OCI-LY1 (cell line): ENCODE results near the gene THRAP3.

Experiments used
- H2AFZ ChIP-seq: fragments of 200-600 bp; sonication (generic), shearing (Covaris generic); 2 replicates; pipeline ENCODE4 v1.6.0; 2014; ENCODE audit warnings: antibody characterized with exemption, mild to moderate bottlenecking, low read length
- H3F3A ChIP-seq: fragments of 200-600 bp; sonication (generic), shearing (Covaris generic); 2 replicates; pipeline ENCODE4 v1.6.0; 2014; ENCODE audit warnings: mild to moderate bottlenecking, antibody characterized with exemption, low read length, moderate library complexity; ENCODE audit not compliant: insufficient read depth
- H3K27ac ChIP-seq: fragments of 200-600 bp; sonication (generic); 2 replicates; pipeline ENCODE4 v1.5.1; 2014; ENCODE audit warnings: low read length, mixed run types, mild to moderate bottlenecking, low read depth; ENCODE audit not compliant: poor library complexity, severe bottlenecking
- H3K27me3 ChIP-seq: fragments of 200-600 bp; sonication (generic); 2 replicates; pipeline ENCODE4 v1.6.0; 2014; ENCODE audit warnings: antibody characterized with exemption, mild to moderate bottlenecking, low read length, moderate library complexity; ENCODE audit not compliant: insufficient read depth
- H3K36me3 ChIP-seq: fragments of 200-600 bp; sonication (generic); 2 replicates; pipeline ENCODE4 v1.6.1; 2014; ENCODE audit warnings: mild to moderate bottlenecking, antibody characterized with exemption, low read length, moderate library complexity, mixed read lengths; ENCODE audit not compliant: insufficient read depth
- H3K4me1 ChIP-seq: fragments of 200-600 bp; sonication (generic); 2 replicates; pipeline ENCODE4 v1.5.1; 2014; ENCODE audit warnings: mild to moderate bottlenecking, low read length, moderate library complexity; ENCODE audit not compliant: insufficient read depth, severe bottlenecking
- H3K4me2 ChIP-seq: fragments of 200-600 bp; sonication (generic), shearing (Covaris generic); 2 replicates; pipeline ENCODE4 v1.6.1; 2014; ENCODE audit warnings: low read length
- H3K4me3 ChIP-seq: fragments of 200-600 bp; sonication (generic); 2 replicates; pipeline ENCODE4 v1.5.1; 2014; ENCODE audit warnings: low read length, low read depth, mild to moderate bottlenecking, mixed read lengths; ENCODE audit not compliant: poor library complexity, severe bottlenecking
- H3K79me2 ChIP-seq: fragments of 200-600 bp; shearing (Covaris generic); 2 replicates; pipeline ENCODE4 v1.6.1; 2016; ENCODE audit warnings: mixed run types, low read length, mixed read lengths; ENCODE audit not compliant: insufficient read depth
- H3K9ac ChIP-seq: fragments of 200-600 bp; sonication (generic), shearing (Covaris generic); 2 replicates; pipeline ENCODE4 v1.6.1; 2014; ENCODE audit warnings: mild to moderate bottlenecking, low read length, mixed read lengths
- H3K9me2 ChIP-seq: fragments of 200-600 bp; sonication (generic), shearing (Covaris generic); 2 replicates; pipeline ENCODE4 v1.6.1; 2014; ENCODE audit warnings: low read depth, mild to moderate bottlenecking, low read length, mixed read lengths
- H3K9me3 ChIP-seq: fragments of 200-600 bp; shearing (Covaris generic); 2 replicates; pipeline ENCODE4 v1.6.1; 2014; ENCODE audit warnings: low read length, mixed read lengths
- H4K20me1 ChIP-seq: fragments of 200-600 bp; sonication (generic), shearing (Covaris generic); 2 replicates; pipeline ENCODE4 v1.6.0; 2016; ENCODE audit warnings: mild to moderate bottlenecking, low read length; ENCODE audit not compliant: insufficient read depth
- CTCF ChIP-seq: fragments of 200-600 bp; sonication (generic), shearing (Covaris generic); IDR thresholded peaks from 2 replicates; pipeline ENCODE4 v1.5.1; 2017; ENCODE audit warnings: mild to moderate bottlenecking, antibody characterized with exemption, low read length, moderate library complexity, mixed read lengths
- EZH2 ChIP-seq: fragments of 200-600 bp; sonication (generic), shearing (Covaris generic); IDR thresholded peaks from 2 replicates; pipeline ENCODE4 v1.8.0; 2017; ENCODE audit warnings: borderline replicate concordance, mixed run types, mild to moderate bottlenecking, antibody characterized with exemption, low read length, moderate library complexity, mixed read lengths

THRAP3 gene

DNA sequence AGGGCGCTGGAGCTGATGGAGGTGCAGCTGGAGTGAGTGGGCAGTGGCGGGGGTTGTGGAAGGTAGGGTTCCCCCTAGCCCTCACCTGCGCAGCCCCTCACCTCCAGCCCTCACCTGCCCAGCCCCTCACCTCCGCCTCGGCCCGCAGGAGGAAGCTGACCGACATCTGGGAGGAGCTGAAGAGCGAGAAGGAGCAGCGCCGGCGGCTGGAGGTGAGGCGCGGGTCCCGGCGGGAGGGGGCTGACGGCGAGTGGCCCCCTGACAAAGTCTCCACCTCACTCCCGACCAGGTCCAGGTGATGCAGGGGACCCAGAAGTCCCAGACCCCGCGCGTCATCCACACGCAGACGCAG, 96.5 kb downstream of the THRAP3 start:
- no peak for TF ChIP-seq CTCF
- no peak for TF ChIP-seq EZH2
- H3K9ac ChIP-seq: no peak overlapping the region; the same call in 1 of the 2 replicates
- H3K4me2 ChIP-seq: peak overlapping the region; percentile 56; the same call in 1 of the 2 replicates

GRCh38 chr1:36321119-36321951, 97.1 kb downstream of the THRAP3 start:
- Histone ChIP-seq H3K79me2 (no peaks in the 10 kb centered on the region), H3K27ac (no peak overlapping the region), H2AFZ (no peak overlapping the region), H3K4me3 (peak overlapping the region; percentile 45), H4K20me1 (no peaks in the 10 kb centered on the region), H3K4me1 (peaks cover 35% of the 10 kb centered on the region), H3K9me3 (no peaks in the 10 kb centered on the region), H3K36me3 (0 out of 2 replicates have a peak, but pooled peaks cover 7% of the 10 kb centered on the region), H3K27me3 (no peaks in the 10 kb centered on the region; the same call in 1 of the 2 replicates), H3K4me2 (peak overlapping the region; percentile 56), H3K9me2 (no peaks in the 10 kb centered on the region), H3F3A (no peaks in the 10 kb centered on the region), H3K9ac (no peak overlapping the region; the same call in 1 of the 2 replicates)
- TF ChIP-seq EZH2 (no peak), CTCF (no peak)

More for the DNA sequence above, 96.5 kb downstream of the THRAP3 start:
- Histone ChIP-seq H2AFZ (no peak overlapping the region), H3K27ac (no peak overlapping the region), H3K9me2 (no peaks in the 10 kb centered on the region), H3K4me1 (peaks cover 35% of the 10 kb centered on the region), H3F3A (no peaks in the 10 kb centered on the region), H3K27me3 (no peaks in the 10 kb centered on the region; the same call in 1 of the 2 replicates), H3K9me3 (no peaks in the 10 kb centered on the region), H3K4me3 (peak overlapping the region; percentile 45), H3K79me2 (no peaks in the 10 kb centered on the region), H4K20me1 (no peaks in the 10 kb centered on the region), H3K36me3 (peaks cover 10% of the 10 kb centered on the region; the same call in 1 of the 2 replicates)

- no peaks in the 10 kb centered on the region for H3F3A ChIP-seq
- peak overlapping the region; percentile 51 for H3K4me3 ChIP-seq
- no peaks in the 10 kb centered on the region for H4K20me1 ChIP-seq
- H3K4me2 ChIP-seq: peak overlapping the region; percentile 61; the same call in 1 of the 2 replicates
- no peaks in the 10 kb centered on the region; the same call in 1 of the 2 replicates for H3K27me3 ChIP-seq
- H3K36me3 ChIP-seq: 0 out of 2 replicates have a peak, but pooled peaks cover 7% of the 10 kb centered on the region
- H2AFZ ChIP-seq: no peak overlapping the region
- peaks cover 35% of the 10 kb centered on the region for H3K4me1 ChIP-seq
- H3K9ac ChIP-seq: no peak overlapping the region; the same call in 1 of the 2 replicates
- no peaks in the 10 kb centered on the region for H3K9me2 ChIP-seq
- no peak overlapping the region for H3K27ac ChIP-seq
- no peaks in the 10 kb centered on the region for H3K9me3 ChIP-seq
- TF ChIP-seq CTCF: no peak
- no peak for TF ChIP-seq EZH2
- H3K79me2 ChIP-seq: no peaks in the 10 kb centered on the region
Observed at GRCh38 chr1:36322041-36322785, 98.0 kb downstream of the THRAP3 start.
